Natural killer cell (primary cell): ENCODE measurements around the gene PCDH9. TPM values are rescaled to one million over a fixed set of nuclear protein-coding genes. Genes with fewer than 3 reads are reported as not detected.

Source experiments
- ATAC-seq, 3 donors: fragments of 150-1000 bp in 2 of 3; fragments of 200-7000 bp in 1 of 3; cut with Tn5 transposase; 1 replicate in 1 of 3; 2 replicates in 2 of 3; pipeline ENCODE4 v1.10.0; 2021; ENCODE audit warnings: mild to moderate bottlenecking in 2 of 3, moderate library complexity in 2 of 3
- DNase-seq, 2 donors: peaks; one replicate each; pipeline versions ENCODE4 v3.0.0 to v3.0.0-alpha.2; 2013 to 2021; ENCODE audit warnings: mixed read lengths in 1 of 2
- H3K27ac ChIP-seq: one replicate; pipeline ENCODE4 v1.5.1; 2013; ENCODE audit warnings: mild to moderate bottlenecking, low read length
- H3K27me3 ChIP-seq: one replicate; pipeline ENCODE4 v1.6.1; 2013; ENCODE audit warnings: low read length; ENCODE audit not compliant: control insufficient read depth, insufficient read depth
- H3K36me3 ChIP-seq: one replicate; pipeline ENCODE4 v1.6.1; 2013; ENCODE audit warnings: low read length; ENCODE audit not compliant: control insufficient read depth, insufficient read depth
- H3K4me1 ChIP-seq: one replicate; pipeline ENCODE4 v1.6.1; 2013; ENCODE audit warnings: low read length; ENCODE audit not compliant: control insufficient read depth, insufficient read depth
- H3K4me3 ChIP-seq: one replicate; pipeline ENCODE4 v1.5.1; 2013; ENCODE audit warnings: low read length
- H3K9me3 ChIP-seq: one replicate; pipeline ENCODE4 v1.6.1; 2013; ENCODE audit warnings: low read length; ENCODE audit not compliant: control insufficient read depth, insufficient read depth
- H3K27ac Mint-ChIP-seq, 2 donors: one replicate each; pipeline ENCODE4 v1.8.0; 2022; ENCODE audit warnings: mild to moderate bottlenecking in 2 of 2, mixed read lengths in 2 of 2, moderate library complexity in 1 of 2
- H3K27me3 Mint-ChIP-seq, 2 donors: one replicate each; pipeline ENCODE4 v1.8.0; 2022; ENCODE audit warnings: low read depth in 2 of 2, mixed read lengths in 2 of 2
- H3K36me3 Mint-ChIP-seq: one replicate; pipeline ENCODE4 v1.8.0; 2022; ENCODE audit warnings: mixed read lengths
- H3K4me1 Mint-ChIP-seq, 2 donors: one replicate each; pipeline ENCODE4 v1.8.0; 2022; ENCODE audit warnings: mixed read lengths in 2 of 2
- H3K4me3 Mint-ChIP-seq: one replicate; pipeline ENCODE4 v1.8.0; 2022; ENCODE audit warnings: mild to moderate bottlenecking, moderate library complexity, mixed read lengths
- H3K9me3 Mint-ChIP-seq, 2 donors: one replicate each; pipeline ENCODE4 v1.8.0; 2022; ENCODE audit warnings: mixed read lengths in 2 of 2
- WGBS: methylation state at CpG from one replicate; pipeline ENCODE4 v1.1.7; 2013; ENCODE audit warnings: missing lambda C conversion rate; ENCODE audit not compliant: insufficient coverage; 5-methylcytosine and 5-hydroxymethylcytosine counted together
- intact Hi-C: fragments of 100-400 bp; cut with micrococcal nuclease; formaldehyde crosslinking; loops from one replicate; pipeline ENCODE4 v1.14.2; 2022
- total RNA-seq, 4 donors: library from RNA; stranded (reverse); fragments of 120-200 nt in 1 of 4; gene quantifications; one replicate each; pipeline versions ENCODE4 v1.2.3 to v1.2.4, GENCODE V29; 2013 to 2022
- TF ChIP-seq, protein P1 (sequence below): fragments of 200-600 bp; IDR thresholded peaks from one replicate; pipeline ENCODE4 v1.8.0; 2022; ENCODE audit warnings: antibody characterized with exemption

PCDH9 gene
- total RNA-seq, 3 donors from 2014 or later (not counting 1 experiment from before 2014, with no cell fraction given) = 0.43 to 1.5 (median 0.68) TPM

DNA sequence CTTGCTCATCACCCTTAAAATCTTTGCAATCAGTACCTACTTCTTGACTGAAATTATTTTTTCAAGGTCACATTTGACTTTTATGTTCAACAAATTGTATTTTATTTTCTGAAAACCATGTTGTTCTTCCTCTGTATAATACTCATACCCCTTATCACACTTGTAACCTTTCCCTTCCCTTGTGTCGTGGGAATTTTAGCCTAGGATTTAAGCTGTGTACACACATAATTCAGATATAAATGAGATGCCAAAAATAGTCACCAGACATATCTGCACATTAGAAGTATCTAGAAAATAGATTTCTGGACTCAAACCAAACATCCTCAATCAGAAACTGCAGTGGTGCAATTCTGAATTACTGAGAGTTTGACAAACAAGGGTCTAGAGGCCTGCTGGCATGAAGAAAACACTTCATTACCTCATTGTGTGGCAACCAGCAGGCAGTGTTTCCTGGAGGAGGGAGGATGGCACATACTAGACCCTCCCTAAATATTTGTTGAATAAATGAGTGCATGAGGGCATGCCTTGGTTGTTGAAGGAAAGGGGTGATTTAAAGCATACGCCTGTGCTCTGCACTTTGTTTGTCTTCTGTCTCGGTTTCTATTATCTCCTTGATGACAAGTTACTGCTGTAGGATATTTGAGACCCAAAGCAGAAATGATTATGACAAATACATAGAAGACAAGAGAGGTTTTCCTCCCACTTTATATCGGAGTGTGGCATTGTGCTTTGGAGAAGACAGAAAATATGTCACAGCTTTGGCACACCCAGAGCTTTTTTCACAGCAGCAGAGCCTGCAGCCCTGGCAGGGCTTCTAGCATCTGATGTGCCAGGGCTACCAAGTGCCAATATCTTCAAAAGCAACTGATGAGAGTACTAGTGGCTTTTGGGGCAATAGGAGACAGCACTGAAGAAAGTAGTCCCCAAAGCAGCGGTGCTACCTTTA, 881.1 kb downstream of the PCDH9 start:
- WGBS = 94% methylated on average over 5 of the region's 5 CpGs
- H3K9me3 Mint-ChIP-seq = peaks cover 0 to 2% of the 10 kb centered on the region in 2 donors
- intact Hi-C loops = no loop called here

DNA sequence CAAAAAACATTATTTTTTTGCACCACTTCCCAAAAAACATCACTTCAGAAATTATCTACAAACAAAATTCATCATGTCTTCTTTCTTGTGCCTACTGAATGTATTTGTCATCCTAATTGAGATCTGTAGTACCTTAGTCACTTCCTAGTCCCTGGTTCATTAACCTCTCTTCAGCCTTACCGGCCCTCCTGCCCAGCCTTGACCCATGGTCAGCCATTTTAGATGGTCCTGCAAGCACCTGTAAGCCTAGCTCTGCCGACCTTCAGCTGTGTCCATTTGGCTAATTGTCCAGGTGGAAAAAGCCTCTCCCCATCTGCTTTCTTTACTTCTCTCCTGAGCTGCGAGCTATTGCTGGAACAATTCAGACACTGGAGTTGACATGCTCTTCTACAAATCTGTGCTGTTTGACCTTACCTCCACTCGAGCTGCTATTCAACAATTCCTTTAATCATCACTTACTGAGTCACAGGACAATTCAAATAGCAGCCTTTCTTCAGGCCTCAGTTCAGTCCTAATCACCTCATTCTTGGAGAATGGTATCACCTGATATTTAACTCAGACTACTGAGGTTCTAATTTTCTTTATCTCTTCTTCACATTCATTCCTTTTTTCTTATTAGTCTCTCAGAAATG, 882.5 kb downstream of the PCDH9 start:
- peaks cover 0 to 2% of the 10 kb centered on the region in 2 donors for H3K9me3 Mint-ChIP-seq
- H3K27me3 ChIP-seq = no peaks in the 10 kb centered on the region
- ATAC-seq = no peak

More for the DNA sequence above, 881.1 kb downstream of the PCDH9 start:
- H3K9me3 ChIP-seq = no peaks in the 10 kb centered on the region
- no peak for DNase-seq
- H3K27ac ChIP-seq = no peak overlapping the region
- H3K4me1 ChIP-seq = no peaks in the 10 kb centered on the region
- H3K36me3 ChIP-seq = no peaks in the 10 kb centered on the region
- H3K4me3 ChIP-seq = no peak overlapping the region
- H3K27ac Mint-ChIP-seq = no peak overlapping the region
- no peaks in the 10 kb centered on the region for H3K36me3 Mint-ChIP-seq
- TF ChIP-seq, protein P1, sequence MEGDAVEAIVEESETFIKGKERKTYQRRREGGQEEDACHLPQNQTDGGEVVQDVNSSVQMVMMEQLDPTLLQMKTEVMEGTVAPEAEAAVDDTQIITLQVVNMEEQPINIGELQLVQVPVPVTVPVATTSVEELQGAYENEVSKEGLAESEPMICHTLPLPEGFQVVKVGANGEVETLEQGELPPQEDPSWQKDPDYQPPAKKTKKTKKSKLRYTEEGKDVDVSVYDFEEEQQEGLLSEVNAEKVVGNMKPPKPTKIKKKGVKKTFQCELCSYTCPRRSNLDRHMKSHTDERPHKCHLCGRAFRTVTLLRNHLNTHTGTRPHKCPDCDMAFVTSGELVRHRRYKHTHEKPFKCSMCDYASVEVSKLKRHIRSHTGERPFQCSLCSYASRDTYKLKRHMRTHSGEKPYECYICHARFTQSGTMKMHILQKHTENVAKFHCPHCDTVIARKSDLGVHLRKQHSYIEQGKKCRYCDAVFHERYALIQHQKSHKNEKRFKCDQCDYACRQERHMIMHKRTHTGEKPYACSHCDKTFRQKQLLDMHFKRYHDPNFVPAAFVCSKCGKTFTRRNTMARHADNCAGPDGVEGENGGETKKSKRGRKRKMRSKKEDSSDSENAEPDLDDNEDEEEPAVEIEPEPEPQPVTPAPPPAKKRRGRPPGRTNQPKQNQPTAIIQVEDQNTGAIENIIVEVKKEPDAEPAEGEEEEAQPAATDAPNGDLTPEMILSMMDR = no peak
- H3K27me3 Mint-ChIP-seq = no peaks in the 10 kb centered on the region
- no peak for ATAC-seq
- H3K4me3 Mint-ChIP-seq = no peak overlapping the region
- no peaks in the 10 kb centered on the region for H3K4me1 Mint-ChIP-seq
- no peaks in the 10 kb centered on the region for H3K27me3 ChIP-seq

DNA sequence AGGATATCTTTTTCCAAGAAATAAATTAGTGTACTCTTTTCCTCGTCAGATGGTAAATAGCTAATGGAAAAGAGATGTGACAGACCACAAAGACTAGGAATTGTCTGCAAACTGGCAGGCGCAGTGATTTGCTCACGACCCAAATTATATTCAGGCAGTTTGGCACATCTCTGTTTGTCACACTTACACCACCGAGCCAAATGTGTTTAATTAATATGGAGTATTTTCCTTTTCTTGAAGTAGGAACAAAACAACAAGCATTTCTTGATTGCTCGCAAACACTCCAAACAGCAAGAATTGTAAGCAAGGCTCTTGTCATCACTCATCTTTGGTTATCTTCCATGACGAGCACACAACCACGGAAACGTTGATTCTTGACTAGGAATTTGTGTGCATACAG, 884.2 kb downstream of the PCDH9 start:
- Histone ChIP-seq H3K27me3 (no peaks in the 10 kb centered on the region), H3K36me3 (no peaks in the 10 kb centered on the region), H3K27ac (no peak overlapping the region), H3K4me1 (no peaks in the 10 kb centered on the region), H3K4me3 (no peak overlapping the region), H3K9me3 (no peaks in the 10 kb centered on the region)
- Mint-ChIP-seq H3K4me1 (no peaks in the 10 kb centered on the region), H3K36me3 (no peaks in the 10 kb centered on the region), H3K27me3 (no peaks in the 10 kb centered on the region), H3K4me3 (no peak overlapping the region), H3K27ac (no peak overlapping the region), H3K9me3 (peaks cover 0 to 2% of the 10 kb centered on the region in 2 donors)
- 92% methylated on average over 7 of the region's 8 CpGs for WGBS
- DNase-seq = no peak
- ATAC-seq = no peak
- TF ChIP-seq, protein P1 = no peak
- intact Hi-C loops = no loop called here

More for the DNA sequence above, 882.5 kb downstream of the PCDH9 start:
- H3K27ac Mint-ChIP-seq = no peak overlapping the region
- H3K9me3 ChIP-seq = no peaks in the 10 kb centered on the region
- no peaks in the 10 kb centered on the region for H3K4me1 ChIP-seq
- no peaks in the 10 kb centered on the region for H3K36me3 ChIP-seq
- H3K27ac ChIP-seq = no peak overlapping the region
- no peak overlapping the region for H3K4me3 Mint-ChIP-seq
- WGBS = 84% methylated on average over 4 of the region's 4 CpGs
- TF ChIP-seq, protein P1 = no peak
- DNase-seq = no peak
- H3K4me1 Mint-ChIP-seq = no peaks in the 10 kb centered on the region
- no peaks in the 10 kb centered on the region for H3K36me3 Mint-ChIP-seq
- no peaks in the 10 kb centered on the region for H3K27me3 Mint-ChIP-seq
- intact Hi-C loops = no loop called here
- H3K4me3 ChIP-seq = no peak overlapping the region
